Panc1 (cell line): Measurements from ENCODE around the gene CUX1. TPM values are rescaled to one million over a fixed set of nuclear protein-coding genes. Genes with fewer than 3 reads are reported as not detected.

Experiments used
- ATAC-seq: fragments of 200-7000 bp; cut with Tn5 transposase; 2 replicates; pipeline ENCODE4 v1.9.1; 2020; ENCODE audit warnings: mild to moderate bottlenecking, moderate library complexity
- BruUV-seq: library from RNA; stranded (reverse); fragments of 400-500 nt; replicated peaks from 2 replicates; lab custom pipeline; 2021; lab: Mats Ljungman, UMichigan
- CTCF ChIA-PET: fragments of 300-600 bp; sonication (Branson Sonifier 250); formaldehyde crosslinking; loops from one replicate; lab custom pipeline; 2022; ENCODE audit warnings: antibody characterized with exemption; lab: Charles Lee
- POLR2A ChIA-PET: fragments of 300-600 bp; sonication (Branson Sonifier 250); formaldehyde crosslinking; loops from one replicate; lab custom pipeline; 2022; ENCODE audit warnings: antibody characterized with exemption; lab: Charles Lee
- DNase-seq: peaks from one replicate; pipeline ENCODE4 v3.0.0-alpha.2; 2010; ENCODE audit warnings: low read depth, low spot score
- H3K27ac ChIP-seq: 2 replicates; pipeline ENCODE4 v1.5.1; 2011; ENCODE audit warnings: mild to moderate bottlenecking, low read length, inconsistent platforms
- H3K27me3 ChIP-seq: fragments of 200-500 bp; sonication (Bioruptor generic); 2 replicates; pipeline ENCODE4 v1.6.0; 2014; ENCODE audit warnings: low read length, inconsistent platforms; ENCODE audit not compliant: control insufficient read depth, insufficient read depth
- H3K36me3 ChIP-seq: fragments of 200-500 bp; sonication (Bioruptor generic); 2 replicates; pipeline ENCODE4 v1.5.1; 2014; ENCODE audit warnings: inconsistent platforms, mild to moderate bottlenecking, low read length, moderate library complexity; ENCODE audit not compliant: control insufficient read depth, insufficient read depth
- H3K4me1 ChIP-seq: 2 replicates; pipeline ENCODE4 v1.5.1; 2011; ENCODE audit warnings: inconsistent platforms, mild to moderate bottlenecking, low read length, moderate library complexity; ENCODE audit not compliant: control insufficient read depth, insufficient read depth
- H3K4me3 ChIP-seq, 2 experiments: 2 replicates each; pipeline ENCODE4 v1.5.1; 2011 to 2012; ENCODE audit warnings: low read depth in 2 of 2, low read length in 2 of 2, mild to moderate bottlenecking in 2 of 2, inconsistent platforms in 1 of 2, moderate library complexity in 1 of 2
- H3K9me3 ChIP-seq: fragments of 200-500 bp; sonication (Bioruptor generic); 2 replicates; pipeline ENCODE4 v1.5.1; 2014; ENCODE audit warnings: low read depth, mild to moderate bottlenecking, inconsistent platforms, low read length, moderate library complexity; ENCODE audit not compliant: control insufficient read depth, insufficient read depth
- CTCF ChIP-seq: fragments of 450-650 bp; IDR thresholded peaks from 2 replicates; pipeline ENCODE4 v1.5.1; 2017; ENCODE audit warnings: mild to moderate bottlenecking
- POLR2AphosphoS5 ChIP-seq: IDR thresholded peaks from 2 replicates; pipeline ENCODE4 v1.6.1; 2012; ENCODE audit warnings: mild to moderate bottlenecking, low read depth, low read length, moderate library complexity
- REST ChIP-seq, 2 experiments: IDR thresholded peaks; 2 replicates each; pipeline ENCODE4 v1.6.1; 2011 to 2012; ENCODE audit warnings: low read depth in 2 of 2, control low read depth in 1 of 2, low read length in 1 of 2, mild to moderate bottlenecking in 1 of 2, moderate library complexity in 1 of 2; ENCODE audit not compliant: insufficient read depth in 1 of 2
- SIN3A ChIP-seq: IDR thresholded peaks from 2 replicates; pipeline ENCODE4 v1.6.1; 2012; ENCODE audit warnings: low read depth, mild to moderate bottlenecking, low read length, moderate library complexity, borderline replicate concordance; ENCODE audit not compliant: insufficient read depth
- TCF7L2 ChIP-seq: IDR thresholded peaks from 2 replicates; pipeline ENCODE4 v1.6.1; 2011; ENCODE audit warnings: mild to moderate bottlenecking, low read depth, low read length, inconsistent platforms
- in situ Hi-C: cut with HindIII; loops from 2 replicates; pipeline ENCODE4 v1.10.0; 2016; ENCODE audit warnings: low sequenced_read_pairs, low pct_unique_long_range_greater_than_20kb
- intact Hi-C: fragments of 100-400 bp; cut with micrococcal nuclease; formaldehyde crosslinking; loops from one replicate; pipeline ENCODE4 v1.10.0; 2022; ENCODE audit not compliant: unreplicated experiment
- total RNA-seq: library from RNA; stranded (reverse); gene quantifications from one replicate; pipeline ENCODE4 v1.2.1, GENCODE V29; 2021; ENCODE audit not compliant: unreplicated experiment

The CUX1 gene
- total RNA-seq, 1 experiment from 2014 or later = 50.9 TPM

DNA sequence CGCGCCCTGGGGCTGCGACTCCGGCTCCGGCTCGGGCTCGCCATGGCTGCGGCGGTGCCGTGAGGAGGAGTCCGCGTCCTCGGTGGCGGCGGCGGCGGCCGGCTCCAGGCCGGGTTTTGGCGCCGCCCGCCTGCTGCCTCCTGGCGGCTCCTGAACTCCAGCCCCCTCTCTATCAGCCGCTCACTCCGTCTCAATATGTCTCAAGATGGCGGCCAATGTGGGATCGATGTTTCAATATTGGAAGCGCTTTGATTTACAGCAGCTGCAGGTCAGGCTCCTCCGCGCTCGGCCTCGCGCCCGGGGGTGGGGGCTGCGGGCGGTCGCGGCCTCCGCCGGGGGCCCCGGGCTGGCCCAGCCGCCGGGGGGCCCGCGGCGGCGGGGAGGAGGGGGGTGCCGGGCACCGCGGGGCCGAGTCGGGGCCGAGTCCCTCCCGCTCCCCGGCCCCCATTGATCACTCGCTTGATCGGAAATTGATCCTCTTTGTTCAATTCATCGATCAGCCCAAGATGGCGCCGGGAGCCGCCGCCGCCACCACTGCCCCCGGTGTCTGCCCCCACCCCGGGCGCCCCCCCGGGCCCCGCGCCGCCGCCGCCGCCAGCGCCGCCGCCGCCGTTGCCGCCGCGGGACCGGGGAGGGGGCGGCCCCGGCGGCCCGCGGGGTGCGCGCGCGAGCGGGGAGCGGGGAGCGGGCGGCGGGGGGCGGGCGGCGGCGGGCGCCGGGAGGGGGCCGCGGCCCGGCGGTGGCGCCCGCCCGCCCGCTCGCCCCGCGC lies 1.4 kb upstream of the CUX1 start:
- no peaks in the 10 kb centered on the region for H3K9me3 ChIP-seq
- DNase-seq (no peak), ATAC-seq (peak; percentile 82)
- no TSS peak for BruUV-seq
- peaks cover 2% of the 10 kb centered on the region for H3K36me3 ChIP-seq
- ChIA-PET CTCF (interaction anchor here (0.6 kb wide), 1 partner anchor 40 kb away, joined by 3 read pairs; no protein-coding TSS in a partner anchor), POLR2A (no interaction called here)
- H3K27ac ChIP-seq = no peak overlapping the region
- in situ Hi-C loops (no loop called here), intact Hi-C loops (loop anchor here (2.0 to 10.0 kb wide), 3 partner anchors 73 to 419 kb away; no protein-coding TSS in a partner anchor)
- peak overlapping the region; percentile 60 to 70 for H3K4me3 ChIP-seq
- no peaks in the 10 kb centered on the region for H3K27me3 ChIP-seq
- H3K4me1 ChIP-seq = peaks cover 28% of the 10 kb centered on the region
- TF ChIP-seq TCF7L2 (no peak), SIN3A (peak; percentile 72; the same call in 1 of the 2 replicates), CTCF (peak; percentile 68), REST (IDR thresholded peaks at IDR 0.05; ENCODE audit: insufficient read depth in 1 of 2, low read depth in 2 of 2, low read length in 1 of 2) (no peak), POLR2AphosphoS5 (peak; percentile 35; the same call in 1 of the 2 replicates)

DNA sequence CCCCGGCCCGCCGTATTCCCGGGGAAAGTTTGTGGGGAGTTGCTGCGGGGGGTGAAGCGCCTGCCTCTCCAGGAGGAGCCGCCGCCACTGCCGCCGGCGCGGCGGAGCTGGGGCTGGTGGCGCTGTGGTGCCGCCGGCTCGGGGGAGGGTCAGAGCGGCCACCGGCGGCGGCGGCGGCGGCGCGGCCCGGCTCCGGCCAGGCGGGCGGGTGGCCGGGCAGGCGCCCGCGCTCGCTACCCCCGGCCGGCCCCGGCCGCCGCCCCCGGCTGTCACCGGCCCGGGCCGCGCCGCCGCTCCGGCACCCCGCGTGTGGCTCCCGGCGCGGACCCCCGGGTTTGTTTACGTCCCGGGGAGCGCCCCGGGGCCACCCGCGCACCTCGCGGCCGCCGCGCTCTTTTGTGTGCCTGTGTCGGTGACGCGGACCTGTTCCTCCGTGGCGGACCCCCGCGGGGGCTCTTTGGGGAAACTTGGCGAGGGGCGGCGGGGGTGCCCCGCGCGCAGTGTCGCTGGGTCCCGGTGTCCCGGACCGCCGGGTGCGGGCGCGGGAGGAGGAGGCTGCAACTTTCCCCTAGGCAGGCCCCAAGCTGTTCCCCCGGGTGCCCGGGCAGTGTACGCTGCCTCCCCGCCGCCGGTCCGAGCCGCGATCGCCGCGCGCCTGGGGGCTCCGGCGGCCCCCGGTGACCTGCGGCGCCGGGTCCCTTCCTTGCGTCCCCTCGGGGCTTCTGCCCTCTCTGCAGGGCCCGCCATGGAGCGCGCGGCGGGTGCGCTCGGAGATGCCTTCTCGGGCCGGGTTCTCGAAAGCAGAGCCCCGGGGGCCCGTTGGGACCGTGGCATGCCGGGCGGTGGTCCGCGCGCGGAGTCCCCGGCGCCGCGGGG lies 593 bp upstream of the CUX1 start:
- ATAC-seq (peak; percentile 56), DNase-seq (no peak)
- ChIA-PET CTCF (interaction anchor here (0.6 kb wide), 1 partner anchor 40 kb away, joined by 3 read pairs; no protein-coding TSS in a partner anchor), POLR2A (no interaction called here)
- H3K4me3 ChIP-seq = peak overlapping the region; percentile 44 to 70
- H3K27ac ChIP-seq = no peak overlapping the region
- in situ Hi-C loops = no loop called here
- no peaks in the 10 kb centered on the region for H3K9me3 ChIP-seq
- no peaks in the 10 kb centered on the region for H3K27me3 ChIP-seq
- no TSS peak for BruUV-seq
- H3K4me1 ChIP-seq = peaks cover 28% of the 10 kb centered on the region
- peaks cover 2% of the 10 kb centered on the region for H3K36me3 ChIP-seq
- TF ChIP-seq SIN3A = peak; percentile 28; the same call in 1 of the 2 replicates
- peak; percentile 3; the same call in 1 of the 2 replicates for TF ChIP-seq CTCF
- no peak for TF ChIP-seq REST (IDR thresholded peaks at IDR 0.05; ENCODE audit: insufficient read depth in 1 of 2, low read depth in 2 of 2, low read length in 1 of 2)
- intact Hi-C loops = loop anchor here (5.0 to 10.0 kb wide), 2 partner anchors 215 to 418 kb away; no protein-coding TSS in a partner anchor
